ENCODE data around the gene ECE1. TPM values are rescaled to one million over a fixed set of nuclear protein-coding genes. Genes with fewer than 3 reads are reported as not detected.
A peak's percentile ranks its signal among the peaks of the same experiment; 100 is the strongest.

Gene ECE1
- total and polyA plus RNA-seq, 7 donors: 12.2 to 24.9 (median 14.6) TPM

DNA sequence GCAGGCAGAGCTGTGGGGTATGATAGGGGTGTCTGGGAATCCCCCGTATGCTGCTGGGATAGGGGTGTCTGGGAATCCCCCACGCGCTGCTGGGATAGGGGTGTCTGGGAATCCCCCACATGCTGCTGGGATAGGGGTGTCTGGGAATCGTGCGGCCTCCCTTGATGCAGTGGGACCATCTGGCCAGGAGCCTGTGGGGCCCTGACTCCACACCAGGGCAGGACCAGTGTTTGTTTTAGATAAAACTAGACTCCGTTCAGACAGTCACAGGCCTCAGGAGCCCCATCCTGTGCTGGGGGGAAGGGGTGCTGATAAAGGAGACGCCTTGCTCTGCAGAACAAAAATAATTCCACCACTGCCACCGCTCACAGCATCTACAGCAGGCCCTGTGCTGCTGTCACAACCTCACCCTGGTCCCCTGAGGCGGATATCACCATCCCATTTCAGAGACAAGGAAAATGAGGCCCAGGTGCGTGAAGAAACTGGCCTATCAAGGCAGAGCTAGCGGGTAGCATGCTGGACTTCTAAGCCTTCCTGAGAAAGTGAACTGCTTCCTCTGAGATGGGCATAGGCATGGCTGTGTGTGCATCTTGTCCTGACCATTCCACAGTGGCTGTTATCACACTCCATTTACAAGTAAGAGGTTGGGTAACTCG, 24.0 kb downstream of the ECE1 start:
- Histone ChIP-seq H3K27ac (no peak overlapping the region), H3K4me3 (no peak overlapping the region), H3K36me3 (ENCODE audit: insufficient read depth in 1 of 2, low read depth in 1 of 2) (peaks cover 0 to 19% of the 10 kb centered on the region in 2 donors), H3K4me1 (peaks cover 12% of the 10 kb centered on the region), H3K9me3 (no peaks in the 10 kb centered on the region), H3K27me3 (ENCODE audit: insufficient read depth in 3 of 3, low read length in 2 of 3) (peaks cover 0 to 2% (median 0%) of the 10 kb centered on the region in 3 donors)
- no peak for TF ChIP-seq CTCF (IDR thresholded peaks at IDR 0.05)
- no peak for ATAC-seq
- intact Hi-C loops (cut with DNase I): no loop called here
- DNase-seq: peak in 1 of 2 donors; percentile 39
- WGBS, 3 donors: 78 to 93% (median 88%) methylated on average over 12 of the region's 12 CpGs

GRCh38 chr1:21265644-21266043, 24.6 kb downstream of the ECE1 start:
- peaks cover 0 to 13% of the 10 kb centered on the region in 2 donors for H3K36me3 ChIP-seq (ENCODE audit: insufficient read depth in 1 of 2, low read depth in 1 of 2)
- H3K27ac ChIP-seq: no peak overlapping the region
- peak in 1 of 2 donors; percentile 23 for DNase-seq
- 82 to 92% (median 84%) methylated on average over 6 of the region's 6 CpGs for WGBS, 3 donors
- peaks cover 18% of the 10 kb centered on the region for H3K4me1 ChIP-seq
- TF ChIP-seq CTCF (IDR thresholded peaks at IDR 0.05): no peak
- no peak overlapping the region for H3K4me3 ChIP-seq
- H3K27me3 ChIP-seq (ENCODE audit: insufficient read depth in 3 of 3, low read length in 2 of 3): peaks cover 0 to 2% (median 0%) of the 10 kb centered on the region in 3 donors
- no peaks in the 10 kb centered on the region for H3K9me3 ChIP-seq
- ATAC-seq: no peak
- intact Hi-C loops (cut with DNase I): no loop called here

GRCh38 chr1:21264898-21265297, 25.4 kb downstream of the ECE1 start:
- 82 to 89% (median 82%) methylated on average over 4 of the region's 4 CpGs for WGBS, 3 donors
- H3K4me1 ChIP-seq: peaks cover 21% of the 10 kb centered on the region
- no peak overlapping the region for H3K4me3 ChIP-seq

GRCh38 chr1:21263653-21264225, 26.5 kb downstream of the ECE1 start:
- WGBS, 3 donors: 86 to 89% (median 88%) methylated on average over 11 of the region's 11 CpGs
- intact Hi-C loops (cut with DNase I): loop anchor here in 1 of 2 donors (5.0 kb wide), 1 partner anchor 79 kb away; no protein-coding TSS in a partner anchor
- TF ChIP-seq CTCF (IDR thresholded peaks at IDR 0.05): no peak
- Histone ChIP-seq H3K27me3 (ENCODE audit: insufficient read depth in 3 of 3, low read length in 2 of 3) (peaks cover 0 to 4% (median 0%) of the 10 kb centered on the region in 3 donors), H3K4me1 (peaks cover 21% of the 10 kb centered on the region), H3K27ac (peak overlapping the region; percentile 81), H3K4me3 (no peak overlapping the region), H3K9me3 (no peaks in the 10 kb centered on the region), H3K36me3 (ENCODE audit: insufficient read depth in 1 of 2, low read depth in 1 of 2) (no peaks in the 10 kb centered on the region)
- no peak for DNase-seq
- ATAC-seq: no peak

More at GRCh38 chr1:21264898-21265297, 25.4 kb downstream of the ECE1 start:
- Histone ChIP-seq H3K9me3 (no peaks in the 10 kb centered on the region), H3K36me3 (ENCODE audit: insufficient read depth in 1 of 2, low read depth in 1 of 2) (peaks cover 0 to 9% of the 10 kb centered on the region in 2 donors), H3K27ac (no peak overlapping the region), H3K27me3 (ENCODE audit: insufficient read depth in 3 of 3, low read length in 2 of 3) (peaks cover 0 to 4% (median 0%) of the 10 kb centered on the region in 3 donors)
- intact Hi-C loops (cut with DNase I): loop anchor here in 1 of 2 donors (5.0 kb wide), 1 partner anchor 77 kb away; no protein-coding TSS in a partner anchor
- ATAC-seq (no peak), DNase-seq (no peak)
- TF ChIP-seq CTCF (IDR thresholded peaks at IDR 0.05): no peak
